HG03558 (cell line): ENCODE data around the gene NEUROD2.

Source experiments
- ATAC-seq: cut with Tn5 transposase; IDR thresholded peaks from one replicate; pipeline ENCODE4 v1.9.1; 2021; ENCODE audit warnings: moderate number of reproducible peaks; ENCODE audit not compliant: unreplicated experiment; ENCODE audit errors: extremely low read depth

Gene NEUROD2

DNA sequence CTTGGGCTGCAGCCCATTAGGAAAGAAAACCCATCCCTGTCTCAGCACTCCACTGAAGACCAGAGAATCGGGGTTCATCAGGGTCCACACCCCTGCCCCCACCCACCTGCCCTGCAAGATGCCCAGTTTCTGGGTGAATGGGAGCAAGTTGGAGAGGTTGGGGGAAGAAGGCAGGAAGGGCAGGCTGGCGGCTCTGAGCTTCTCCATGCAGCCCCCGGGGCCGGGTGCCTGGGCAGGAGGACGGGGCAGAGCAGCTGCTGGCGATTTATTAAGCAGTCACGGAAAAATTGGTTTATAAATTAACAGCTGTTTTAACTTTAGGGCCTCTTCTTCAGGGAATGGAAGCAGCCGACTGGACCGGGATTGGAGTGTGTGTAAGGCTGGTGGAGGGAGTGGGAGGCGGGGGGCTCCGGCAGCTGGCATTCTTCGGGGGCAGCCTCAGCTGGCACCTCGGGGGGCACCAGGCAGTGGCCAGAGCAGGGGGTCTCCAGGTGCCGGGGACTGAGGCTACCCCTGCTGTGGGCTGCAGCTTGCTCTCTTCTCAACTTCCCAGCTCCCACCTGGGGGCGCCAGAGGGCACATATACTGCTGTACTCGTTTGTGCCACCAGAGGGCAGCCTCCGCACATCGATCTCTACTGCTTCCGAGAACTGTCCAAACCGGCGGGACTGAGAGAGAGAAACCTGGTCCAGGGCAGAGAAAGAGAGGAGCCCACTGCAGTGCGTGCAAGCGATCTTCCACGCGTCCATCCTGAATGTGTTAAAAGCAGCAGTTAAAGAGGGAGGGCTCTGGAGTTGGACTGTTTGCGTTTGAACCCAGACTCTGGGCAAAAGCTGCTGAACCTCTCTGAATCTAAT is 14.0 kb upstream of the NEUROD2 start:
- no peak for ATAC-seq

DNA sequence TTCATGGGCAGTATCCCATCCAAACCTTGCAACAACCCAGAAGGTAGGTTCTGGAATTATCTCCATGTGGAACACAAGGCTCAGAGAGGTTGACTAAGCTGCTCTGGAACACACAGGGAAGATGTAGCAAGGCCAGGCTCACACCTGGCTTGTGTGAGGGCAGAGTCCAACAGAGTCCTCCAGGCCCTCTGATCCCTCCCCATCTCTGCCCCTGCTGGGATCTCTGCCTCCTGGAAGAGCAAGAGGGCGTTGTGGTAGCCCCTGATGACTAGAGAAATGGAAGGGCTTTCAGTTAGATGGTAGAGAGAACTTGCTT is 12.0 kb upstream of the NEUROD2 start:
- ATAC-seq: no peak

DNA sequence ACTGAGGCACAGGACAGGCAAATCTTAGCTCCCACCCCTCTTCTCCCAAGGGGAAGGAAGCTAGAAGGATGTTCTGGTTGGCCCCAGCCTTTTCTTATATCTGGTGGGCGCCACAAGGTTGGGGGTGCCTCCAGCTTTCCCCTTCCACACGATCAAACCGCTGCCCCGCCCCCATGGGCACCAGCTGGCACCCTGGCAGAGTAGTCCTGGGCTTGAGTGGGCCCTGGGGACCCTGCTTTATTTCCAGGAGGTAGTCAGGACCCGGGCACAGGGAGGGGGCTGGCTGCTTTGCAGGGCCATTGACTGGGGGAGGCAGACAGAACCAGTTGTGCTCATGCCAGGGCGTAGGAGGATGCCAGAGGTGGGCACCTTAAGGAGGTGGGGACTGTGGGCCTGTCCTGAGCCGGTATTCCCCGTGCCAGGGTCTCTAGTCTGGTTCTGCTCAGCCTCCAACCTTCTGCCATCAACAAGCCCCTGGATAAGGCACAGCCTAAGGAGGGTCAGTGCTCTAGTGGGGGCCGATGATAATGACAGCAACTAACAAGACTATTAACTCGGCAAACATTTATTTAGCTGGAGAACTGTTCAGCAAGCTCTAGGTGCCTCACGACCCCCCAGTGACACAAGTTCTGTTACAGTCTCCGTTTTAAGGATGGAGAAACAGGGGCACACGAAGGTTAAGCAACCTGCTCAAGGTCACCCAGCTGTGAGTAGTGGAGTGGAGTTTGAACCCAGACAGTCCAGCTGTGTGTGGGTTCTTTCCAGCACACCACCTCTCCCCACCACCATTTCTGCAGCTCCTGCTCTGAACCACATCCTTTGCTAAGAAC is 11.5 kb upstream of the NEUROD2 start:
- ATAC-seq: no peak

DNA sequence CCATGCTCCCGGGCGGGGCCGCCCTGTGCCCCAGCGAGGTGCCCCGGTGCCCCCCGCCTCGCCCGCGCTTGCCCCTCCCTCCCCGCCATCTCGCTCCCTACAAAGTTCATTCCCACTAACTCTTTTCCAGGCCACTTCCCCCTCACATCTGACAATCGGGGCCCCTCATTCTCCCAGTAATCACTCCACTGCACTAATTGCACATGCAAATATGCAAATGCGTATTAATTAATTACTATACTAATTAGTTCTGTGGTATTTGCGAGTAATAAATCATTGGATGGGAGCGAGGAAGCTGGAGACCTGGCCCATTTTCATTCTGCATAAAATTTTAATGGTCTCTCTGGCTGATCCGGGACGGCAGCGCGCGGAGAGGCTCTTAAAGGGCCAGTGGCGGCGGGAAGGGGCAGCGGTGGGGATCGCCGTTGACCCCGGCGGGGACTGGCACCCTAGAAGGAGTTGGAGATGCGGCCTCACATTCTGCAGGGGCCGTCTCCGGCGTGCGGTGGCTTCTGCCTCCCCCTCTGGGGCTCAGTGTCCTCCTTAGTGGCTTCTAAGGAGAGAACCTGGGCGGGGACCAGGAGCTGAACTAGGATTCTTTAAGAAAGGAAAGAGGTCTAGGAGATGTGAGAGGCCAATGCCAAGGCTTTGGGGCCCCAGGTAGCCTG is 10.7 kb upstream of the NEUROD2 start:
- ATAC-seq: no peak

DNA sequence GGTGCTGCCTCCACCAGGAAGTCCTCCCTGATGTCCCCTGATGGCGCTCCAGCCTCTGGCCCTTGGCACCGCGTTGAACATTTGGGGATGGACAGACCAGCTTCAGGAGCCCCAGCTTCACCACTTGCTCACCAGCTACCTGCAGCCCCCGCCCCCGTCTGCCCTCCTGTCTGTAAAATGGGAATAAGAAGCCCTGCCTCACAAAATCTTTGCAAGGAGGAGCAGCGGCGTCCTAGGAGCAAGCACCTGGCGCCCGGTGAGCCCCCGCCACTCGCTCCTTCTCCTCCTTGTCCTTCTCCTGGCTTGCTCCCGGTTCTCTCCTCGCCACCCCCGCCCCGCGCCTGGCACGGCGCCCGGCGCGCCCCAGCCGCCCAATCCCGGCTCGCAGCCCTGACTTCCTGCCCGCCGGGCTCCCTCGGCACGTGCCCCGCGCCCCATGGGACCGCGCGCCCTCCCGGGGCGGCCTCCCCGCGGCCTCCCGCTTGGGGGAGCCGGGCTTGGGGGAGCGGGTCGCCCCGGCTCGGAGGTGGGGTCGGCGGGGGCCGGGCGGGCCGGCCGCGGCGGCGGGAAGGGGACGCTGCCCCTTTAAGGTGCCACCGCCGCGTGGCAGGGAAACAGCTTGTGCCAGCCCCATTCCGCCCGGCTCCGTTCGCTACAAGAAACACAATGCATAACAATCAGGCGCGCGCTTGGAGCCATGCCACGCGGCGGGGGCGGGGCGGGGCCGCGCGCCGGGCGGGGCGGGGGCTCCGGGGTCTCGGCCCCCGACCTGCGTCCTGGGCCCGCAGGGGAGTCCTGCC is 9.9 kb upstream of the NEUROD2 start:
- no peak for ATAC-seq

DNA sequence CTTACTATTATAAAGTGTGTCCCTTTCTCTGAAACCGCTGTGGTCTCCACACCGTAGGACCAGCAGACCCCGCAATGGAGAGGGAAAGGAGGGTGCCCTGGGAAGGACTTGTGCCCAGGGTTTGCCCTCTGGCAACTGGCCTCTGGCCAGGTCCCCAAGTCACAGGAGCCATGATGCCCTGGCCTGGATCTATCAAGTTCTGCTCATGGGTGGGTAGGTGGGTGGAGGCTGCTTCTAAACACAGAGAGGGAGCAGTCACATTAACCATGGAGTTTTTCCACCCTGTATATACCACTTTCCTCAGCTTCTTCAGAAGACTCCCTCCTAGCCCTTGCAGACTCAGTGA is 9.4 kb upstream of the NEUROD2 start:
- no peak for ATAC-seq

DNA sequence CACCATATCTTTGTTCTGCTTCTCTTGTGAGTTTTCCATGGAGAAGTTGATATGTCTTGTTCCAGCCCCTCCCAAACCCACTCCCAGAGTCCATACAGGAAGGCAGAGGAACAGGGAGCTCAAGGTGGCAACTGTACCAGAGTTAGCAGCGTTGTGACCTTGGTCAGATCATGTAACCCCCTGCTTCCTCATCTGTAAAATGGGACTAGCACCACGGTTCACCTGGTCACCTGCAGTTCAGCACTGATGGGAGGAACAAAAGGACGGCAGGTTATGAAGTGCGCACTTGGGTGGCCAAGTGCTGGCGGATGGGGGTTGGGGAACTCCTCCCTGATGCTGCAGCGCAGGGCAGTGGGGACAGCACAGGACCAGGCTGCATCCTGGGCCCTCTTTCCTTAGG is 7.7 kb upstream of the NEUROD2 start:
- no peak for ATAC-seq

DNA sequence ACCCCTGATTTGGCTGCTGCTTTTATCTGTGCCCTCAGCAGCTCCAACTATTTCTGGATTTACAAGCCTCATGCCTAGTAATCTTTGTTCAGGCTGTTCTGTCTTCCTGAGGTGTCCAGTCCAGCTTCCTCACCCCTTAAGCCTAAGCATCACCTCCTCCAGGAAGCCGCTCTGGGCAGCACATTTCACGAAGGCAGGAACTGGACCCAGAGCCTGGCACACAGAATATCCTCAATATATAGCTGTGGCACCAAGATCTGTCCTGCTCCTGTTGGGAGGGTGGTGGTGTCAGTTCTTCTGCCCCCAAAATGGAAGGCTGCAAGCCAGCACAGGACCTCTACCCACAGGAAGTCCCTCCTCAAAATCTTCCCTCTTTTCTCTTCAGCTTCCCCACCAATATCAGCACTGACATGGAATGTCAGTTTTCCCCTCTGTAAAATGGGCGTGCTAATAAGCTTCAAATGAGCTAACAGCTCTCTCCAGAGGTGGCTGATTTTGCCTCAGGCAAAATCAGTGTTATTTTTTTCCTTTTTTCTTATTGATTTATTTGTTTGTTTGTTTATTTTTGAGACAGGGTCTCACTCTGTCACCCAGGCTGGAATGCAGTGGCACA is 6.9 kb upstream of the NEUROD2 start:
- no peak for ATAC-seq

DNA sequence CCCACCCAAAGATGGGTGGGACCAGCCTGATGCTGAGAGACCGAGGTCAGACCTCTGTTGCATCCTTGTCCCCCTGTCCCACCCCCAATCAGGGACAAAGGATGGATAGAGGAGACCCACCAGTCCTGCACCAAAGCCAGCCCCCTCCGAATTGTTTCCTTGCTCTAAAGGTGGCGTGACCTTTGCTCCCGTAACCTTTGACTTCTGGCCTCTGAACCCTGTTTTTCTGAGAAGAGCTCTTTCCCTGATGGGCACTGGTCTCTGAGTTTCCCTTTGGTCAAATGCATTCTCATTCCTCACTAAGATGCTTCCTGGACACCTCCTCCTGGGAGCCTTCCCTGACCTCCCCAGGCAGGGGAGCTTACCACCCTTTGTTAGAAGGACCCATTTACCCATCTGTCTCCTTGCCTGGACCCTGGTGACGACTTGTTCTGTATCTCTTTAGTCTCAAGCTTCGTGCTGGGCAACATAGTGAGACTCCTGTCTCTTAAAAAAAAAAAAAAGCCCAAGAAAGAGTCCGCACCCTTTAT is 5.3 kb upstream of the NEUROD2 start:
- no peak for ATAC-seq

DNA sequence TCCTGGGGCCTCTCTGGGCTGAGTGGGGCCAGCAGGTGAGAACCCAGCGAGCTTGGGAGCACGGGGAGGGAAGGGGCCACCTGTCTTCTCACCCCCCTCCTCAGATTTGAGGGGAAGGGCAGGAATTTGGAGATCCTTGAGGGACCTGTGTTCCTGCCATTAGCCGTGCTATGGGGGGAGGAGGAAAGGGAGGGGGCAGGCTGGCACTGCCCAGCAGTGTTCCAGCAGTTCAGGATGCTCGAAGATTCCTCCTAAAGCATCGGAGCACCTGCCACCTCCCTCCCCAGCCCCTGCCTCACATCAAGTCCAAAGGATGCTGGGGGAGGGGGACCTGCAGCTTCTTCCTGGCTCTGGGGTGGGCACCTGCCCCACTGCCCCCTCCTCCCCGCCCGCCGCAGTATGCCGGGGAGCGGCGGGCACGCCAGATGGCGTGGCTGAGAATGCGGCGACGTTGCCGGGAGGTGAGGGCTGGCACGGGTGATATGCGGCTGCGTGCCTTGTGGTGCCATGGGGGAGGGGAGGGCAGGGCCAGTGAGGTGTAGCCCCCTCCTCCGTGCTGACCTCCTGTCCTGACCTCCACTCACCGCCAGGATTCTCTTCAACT is 4.7 kb upstream of the NEUROD2 start:
- ATAC-seq: no peak

DNA sequence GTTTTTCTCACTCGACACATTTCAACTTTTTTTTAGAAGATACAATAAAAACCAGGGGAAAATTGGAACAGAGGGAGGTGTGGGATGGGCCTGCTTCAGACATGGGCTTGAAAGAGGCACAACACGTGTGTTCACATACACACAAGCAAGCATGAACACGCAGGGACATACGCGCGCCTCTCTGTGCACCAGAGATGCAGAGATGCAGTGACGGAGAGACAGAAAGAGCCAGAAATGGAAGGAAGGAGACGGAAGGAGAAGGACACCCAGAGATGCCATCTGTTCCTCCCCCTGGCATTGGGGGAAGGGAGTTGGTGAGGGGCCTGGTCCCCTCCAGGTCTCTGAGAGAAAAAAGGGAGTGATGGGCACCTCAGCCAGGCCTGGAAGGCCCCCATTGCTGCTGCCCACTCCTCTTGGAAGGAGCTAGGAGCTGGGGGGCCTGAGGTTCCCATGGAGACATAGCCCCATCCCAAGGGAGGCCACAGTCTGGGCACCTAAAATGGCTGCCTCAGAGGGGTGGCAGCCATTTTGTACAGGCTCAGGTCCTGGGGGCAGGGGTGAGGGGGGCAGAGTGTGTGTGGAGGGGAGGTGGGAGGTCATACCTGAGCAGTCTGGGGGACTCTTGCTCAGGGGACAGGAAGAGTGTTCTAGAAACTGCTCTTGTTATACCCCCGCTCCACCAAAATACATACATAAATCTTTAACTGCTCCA is 3.8 kb upstream of the NEUROD2 start:
- ATAC-seq: no peak

DNA sequence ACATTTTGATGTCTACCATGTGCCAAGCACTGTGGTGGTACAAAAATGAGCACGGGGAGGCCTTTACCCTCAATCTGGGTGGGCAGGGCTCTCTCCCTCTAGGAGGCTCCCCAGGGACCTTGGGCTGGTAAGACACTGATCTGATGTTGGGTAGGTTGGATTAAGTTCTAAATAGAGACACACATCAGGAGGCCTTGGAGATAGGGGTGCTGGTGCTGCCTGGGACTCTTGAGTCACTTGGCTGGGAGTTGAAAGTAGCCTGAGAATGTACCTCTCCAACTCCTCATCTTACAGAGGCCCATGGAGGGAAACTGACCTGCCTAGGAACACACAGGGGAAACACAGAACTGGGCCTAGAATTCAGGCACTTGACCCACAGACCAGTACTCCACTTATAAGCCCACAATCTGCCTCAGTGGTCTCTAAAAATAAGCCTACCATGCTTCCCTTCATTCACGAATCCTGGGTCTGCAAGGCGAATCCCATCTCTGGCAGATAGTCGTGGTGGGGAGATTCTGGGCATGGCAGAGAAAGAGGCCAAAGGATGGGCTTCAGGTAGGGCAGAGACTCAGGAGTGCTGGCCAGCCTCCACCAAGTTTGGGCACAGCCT is 1.8 kb upstream of the NEUROD2 start:
- no peak for ATAC-seq

DNA sequence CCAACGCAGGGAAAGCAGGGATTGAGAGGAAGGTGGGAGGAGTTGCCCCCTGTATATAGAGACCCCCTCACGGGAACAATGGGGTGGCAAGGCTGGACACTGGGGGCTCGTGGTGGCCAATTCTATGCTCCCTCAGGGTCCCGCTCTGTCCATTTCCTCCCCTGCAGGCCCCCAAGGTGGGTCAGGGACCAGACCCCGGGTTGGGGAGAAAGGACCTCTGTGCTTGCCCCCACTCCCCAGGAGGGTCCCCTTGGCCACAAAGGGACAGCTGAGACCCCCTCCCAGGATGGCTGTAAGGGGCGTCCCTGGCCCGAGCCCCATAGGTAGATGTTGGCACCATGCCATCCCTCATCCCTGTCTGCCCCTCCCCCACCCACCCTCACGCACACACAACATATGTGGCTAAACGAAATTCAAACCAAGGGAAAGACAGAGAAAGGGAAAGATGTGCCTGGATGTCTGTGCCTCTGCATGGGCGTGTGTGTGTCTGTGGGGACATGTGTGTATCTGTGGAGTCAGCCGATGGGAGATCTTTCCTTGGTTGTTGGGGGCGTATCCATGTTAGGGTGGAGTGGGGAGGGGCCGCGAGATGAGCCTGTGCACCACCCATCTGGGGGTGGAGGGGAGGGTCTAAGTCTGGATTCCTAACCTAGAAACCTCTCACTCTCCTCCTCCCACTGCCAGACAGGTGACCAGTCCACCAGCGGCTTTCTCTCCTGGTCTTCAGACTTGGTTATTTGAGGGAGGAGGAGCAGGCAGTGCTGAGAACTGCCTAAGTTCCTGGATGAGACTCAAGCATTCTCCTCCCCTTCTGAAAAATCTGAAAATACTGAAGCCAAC is 642 bp upstream of the NEUROD2 start:
- ATAC-seq: no peak

DNA sequence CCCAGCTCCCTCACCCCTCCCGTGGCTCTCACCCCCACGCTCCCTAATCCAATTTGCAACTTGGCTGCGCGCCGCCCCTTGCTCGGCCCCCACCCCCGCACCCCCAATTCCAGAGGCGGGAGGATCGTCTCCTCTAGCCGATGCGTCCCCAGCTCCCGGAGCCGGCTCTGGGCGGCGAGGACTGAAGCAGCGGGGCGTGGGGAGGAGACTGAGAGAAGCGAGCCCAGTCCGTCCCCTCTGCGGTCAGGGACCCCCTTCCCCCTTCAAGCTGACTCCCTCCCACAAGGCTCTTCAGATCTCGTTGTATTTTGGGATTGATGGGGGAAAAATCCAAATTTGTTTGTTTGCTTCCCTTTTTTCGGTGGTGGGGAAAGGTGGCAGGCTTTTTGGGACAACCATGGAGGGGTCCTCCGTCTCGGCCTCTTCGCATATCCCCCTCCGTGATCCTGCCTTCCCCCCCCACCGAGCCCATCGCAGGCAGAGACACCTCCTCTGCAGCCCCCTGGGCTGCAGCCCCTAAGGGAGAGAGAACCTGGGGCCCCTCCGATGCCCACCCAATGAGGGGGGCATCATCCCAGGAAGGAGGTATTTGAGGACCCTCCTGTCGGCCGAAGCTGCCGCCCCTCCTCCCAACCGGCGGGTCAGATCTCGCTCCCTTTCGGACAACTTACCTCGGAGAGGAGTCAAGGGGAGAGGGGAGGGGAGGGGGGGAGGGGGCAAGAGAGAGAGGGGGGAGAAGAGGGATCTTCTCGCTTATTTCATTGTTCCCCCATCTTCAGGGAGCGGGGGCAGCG is 466 bp downstream of the NEUROD2 start:
- ATAC-seq: no peak

DNA sequence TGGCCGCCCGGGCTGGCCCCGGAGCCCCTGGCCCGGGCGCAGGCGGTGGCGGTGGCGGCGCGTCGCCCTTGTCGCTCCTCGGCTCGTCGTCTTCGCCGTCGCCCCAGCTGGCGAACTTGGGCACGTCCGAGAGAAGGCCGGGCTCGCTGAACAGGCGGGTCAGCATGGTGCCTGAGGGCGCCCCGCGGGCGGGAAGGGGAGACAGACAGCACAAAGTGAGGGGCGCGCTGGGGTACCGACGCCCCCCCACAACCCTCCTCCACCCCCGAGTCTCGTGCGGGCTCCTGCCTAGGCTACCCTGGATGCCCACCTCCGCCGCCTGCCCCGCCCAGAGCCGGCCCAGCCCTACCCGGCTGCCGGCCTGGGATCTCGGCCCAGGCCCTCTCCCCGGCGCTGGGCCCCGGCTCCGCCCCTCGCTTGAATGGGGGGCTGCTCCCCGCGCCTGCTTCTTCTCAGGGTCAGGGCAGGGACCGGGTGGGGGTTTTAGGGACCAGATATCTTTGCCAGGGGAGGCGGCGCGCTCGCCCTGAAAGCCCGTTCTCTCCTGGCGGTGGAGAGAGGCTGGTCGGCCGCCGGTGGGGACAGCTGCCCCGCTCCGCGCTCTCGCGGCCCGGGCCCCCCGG is 1.2 kb downstream of the NEUROD2 start:
- ATAC-seq: no peak
